DMS 273 (cell line): ENCODE results near the gene CKMT2.

Source experiments
- DNase-seq: peaks from one replicate; lab custom pipeline; 2025; ENCODE audit not compliant: unreplicated experiment; lab: John Stamatoyannopoulos, UW

The CKMT2 gene

DNA sequence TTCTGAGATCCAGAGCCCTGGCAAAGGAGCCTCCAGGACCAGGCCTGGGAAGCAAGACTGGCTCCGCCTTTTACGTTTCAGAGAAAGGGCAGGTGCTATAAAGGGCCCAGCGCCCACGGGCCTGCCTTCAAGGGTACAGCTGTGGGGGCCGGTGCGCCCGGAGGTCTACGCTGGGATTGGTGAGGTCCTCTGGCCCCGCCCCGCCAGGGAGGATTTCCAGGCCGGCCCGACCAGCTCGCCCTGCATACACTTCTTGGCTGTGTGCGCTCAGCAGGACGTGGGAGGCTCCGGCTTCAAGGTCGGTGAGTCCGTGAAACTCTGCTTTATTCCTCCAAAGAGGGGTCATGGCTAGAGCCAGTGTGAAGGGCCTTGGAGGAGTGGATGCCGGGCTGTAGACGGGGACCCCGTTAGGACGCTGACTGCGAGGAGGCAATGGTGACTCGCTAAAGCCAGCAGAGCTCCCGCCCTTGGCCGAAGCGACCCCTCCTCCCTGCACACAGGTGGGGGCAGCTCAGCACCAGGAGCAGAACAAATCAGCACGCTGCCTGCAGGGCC lies at the start of gene CKMT2:
CKMT2 (plus strand) TSS at position 243 of the 555 bp plus-strand sequence. CDS start 17,811 bp downstream, outside the sequence.
- no peak for DNase-seq

GRCh38 chr5:81183811-81184748 lies 49.0 kb upstream of the CKMT2 start:
- no peak for DNase-seq

DNA sequence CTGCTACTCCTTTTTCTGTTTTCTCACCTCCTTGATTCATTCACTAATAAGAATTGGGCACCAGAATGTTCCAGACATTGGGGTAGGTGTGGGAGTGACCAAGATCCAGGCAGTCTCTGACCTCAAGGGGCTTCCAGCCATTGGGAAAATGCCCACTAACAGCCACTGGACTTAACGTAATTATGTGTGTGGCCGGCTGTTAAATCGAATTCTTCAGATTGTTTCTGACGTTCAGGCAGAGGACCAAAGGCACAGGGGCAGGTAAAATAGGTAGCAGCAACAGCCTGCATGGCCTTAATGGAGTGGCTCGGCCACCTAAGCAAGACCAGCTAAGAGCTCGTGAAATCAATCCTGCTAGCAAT lies 48.4 kb upstream of the CKMT2 start:
- DNase-seq, result no peak

DNA sequence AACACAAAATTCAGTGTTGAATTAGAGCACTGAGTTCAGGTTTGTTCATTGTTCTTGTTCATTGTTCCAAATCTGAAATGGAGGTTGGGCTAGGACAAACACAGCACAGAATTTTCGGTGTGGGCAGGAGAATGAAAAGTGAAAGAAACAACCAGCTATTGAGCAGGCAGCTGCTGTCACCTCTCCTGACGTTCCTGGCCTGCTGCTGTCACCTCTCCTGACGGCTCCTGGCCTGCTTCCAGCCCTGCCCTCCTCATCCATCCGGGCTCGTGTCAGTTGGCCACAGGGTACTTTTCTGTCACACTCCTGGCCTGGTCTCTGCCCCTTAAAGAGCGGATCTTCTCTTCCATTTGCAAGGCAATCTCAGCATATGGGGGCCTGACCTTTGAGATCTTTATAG lies 45.2 kb upstream of the CKMT2 start:
- DNase-seq, result peak; percentile 9

DNA sequence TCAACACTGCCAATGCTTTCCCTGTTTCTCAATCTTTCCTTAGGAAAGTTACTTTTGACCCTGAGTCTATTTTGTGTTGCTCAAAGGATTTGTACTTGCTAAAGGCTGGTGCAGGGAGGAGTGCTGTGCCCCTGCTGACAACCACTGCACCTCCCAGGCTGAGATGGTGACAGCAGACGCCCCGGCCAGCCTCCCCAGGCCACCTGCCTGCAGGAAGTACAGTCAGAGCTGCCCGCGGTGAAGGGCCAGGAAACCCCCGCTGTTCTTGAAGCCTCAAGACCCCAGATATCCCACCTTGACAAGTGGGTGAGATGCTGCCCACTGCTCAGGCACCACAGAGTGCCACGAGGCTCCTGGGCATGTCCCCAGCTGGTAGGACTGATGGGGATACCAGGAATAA lies 44.2 kb upstream of the CKMT2 start:
- DNase-seq, result no peak

- DNase-seq, result no peak
Observed at GRCh38 chr5:81189875-81190498, 43.1 kb upstream of the CKMT2 start.

DNA sequence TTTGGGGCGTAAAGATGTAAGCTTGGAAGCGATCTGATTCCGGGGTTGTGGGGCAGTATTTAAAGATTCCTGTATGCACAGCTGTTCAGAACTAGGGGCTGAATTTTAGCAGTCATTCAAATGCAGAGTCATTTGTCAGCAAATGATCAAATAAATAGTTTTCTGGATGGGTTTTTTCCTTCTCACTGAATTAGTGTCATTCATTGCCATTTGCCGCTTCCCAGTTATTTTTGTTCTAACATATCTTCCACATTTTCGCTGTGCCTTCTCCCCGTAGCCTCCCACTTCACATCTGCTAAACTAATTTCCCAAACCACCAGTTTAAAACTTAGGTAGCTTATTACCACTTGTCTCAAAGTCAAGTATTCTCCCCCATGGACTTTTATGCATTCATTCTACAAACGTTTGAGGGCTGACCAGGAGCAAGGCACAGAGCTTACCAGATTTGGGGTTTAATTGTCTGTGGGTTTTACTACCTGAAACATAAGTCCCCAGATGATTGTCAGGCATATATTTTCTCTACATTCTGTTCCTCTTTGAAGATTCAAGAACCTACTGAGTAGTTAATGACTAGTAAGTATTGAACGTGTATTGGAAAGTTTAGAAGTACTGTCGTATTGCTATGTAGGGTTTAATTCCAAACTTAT lies 41.3 kb upstream of the CKMT2 start:
- no peak for DNase-seq

GRCh38 chr5:81192373-81192750 lies 40.8 kb upstream of the CKMT2 start:
- DNase-seq, result no peak

DNA sequence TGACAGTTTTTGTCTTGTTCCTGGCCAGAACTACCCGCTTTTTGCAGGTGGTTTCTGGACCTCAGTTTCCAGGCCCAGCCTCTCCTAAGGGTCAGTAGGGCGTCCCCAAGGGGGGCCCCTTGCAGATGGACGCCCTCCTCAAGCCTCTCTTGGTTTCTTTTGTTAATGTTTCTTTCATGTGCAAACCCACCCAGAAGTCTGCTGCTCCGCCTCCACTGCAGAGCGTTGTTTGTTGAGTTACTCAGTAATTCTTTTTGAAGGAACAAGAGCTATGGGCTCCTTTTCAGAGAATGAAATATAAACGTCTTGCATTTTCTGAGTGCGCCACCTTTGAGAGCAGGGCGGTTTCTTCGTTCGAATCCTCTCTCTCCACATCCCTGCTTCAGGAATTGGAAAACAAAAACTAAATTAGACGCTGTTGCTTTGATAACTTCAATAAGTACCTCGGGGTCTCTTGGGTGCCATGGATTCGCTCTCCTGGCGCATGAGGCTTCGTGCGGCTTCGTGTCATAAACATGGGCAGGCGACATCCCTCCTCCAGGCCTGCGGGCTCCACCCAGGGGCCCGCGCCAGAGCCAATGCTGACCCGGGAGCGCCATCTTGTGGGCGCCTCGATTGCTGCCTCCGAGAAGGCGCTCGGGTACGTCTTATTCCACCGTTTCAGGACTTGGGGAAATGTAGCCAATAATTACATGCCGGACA lies 38.3 kb upstream of the CKMT2 start:
- peak; percentile 92 for DNase-seq

GRCh38 chr5:81195335-81195929 lies 37.7 kb upstream of the CKMT2 start:
- DNase-seq, result no peak

DNA sequence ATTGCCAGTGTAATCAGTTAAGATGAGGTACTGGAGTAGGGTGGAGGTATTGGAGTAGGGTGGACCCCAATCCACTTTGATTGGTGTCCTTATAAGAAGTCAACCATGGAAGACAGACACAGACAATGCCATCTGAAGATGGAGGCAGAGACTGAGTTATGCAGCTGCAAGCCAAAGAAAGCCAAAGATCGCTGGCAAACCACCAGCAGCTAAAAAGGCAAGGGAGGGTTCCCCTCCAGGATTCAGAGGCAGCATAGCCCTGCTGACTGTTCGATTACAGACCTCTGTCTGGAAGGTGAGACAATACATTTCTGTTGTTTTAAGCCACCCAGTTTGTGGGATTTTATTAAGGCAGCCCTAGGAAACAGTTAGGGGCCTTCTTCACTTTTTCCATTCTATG lies 30.5 kb upstream of the CKMT2 start:
- DNase-seq, result no peak

DNA sequence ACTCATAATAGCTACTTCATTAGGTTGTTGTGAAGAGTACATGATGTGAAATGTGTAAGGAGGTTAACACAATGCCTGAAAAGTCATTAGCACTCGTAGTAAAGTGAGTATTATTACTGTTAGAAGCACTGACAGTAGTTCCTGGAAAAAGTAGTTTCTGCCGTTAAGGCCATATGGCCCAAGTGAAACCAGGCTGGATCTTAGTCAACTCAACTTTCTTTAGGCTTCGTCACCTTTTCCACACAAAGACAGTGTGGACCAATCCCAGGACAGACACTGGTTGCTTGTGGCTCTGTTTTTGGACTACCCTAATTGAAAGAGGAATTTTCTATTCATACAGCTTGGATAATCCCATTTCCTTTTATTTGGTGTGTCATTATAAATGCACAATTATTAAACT lies 29.4 kb upstream of the CKMT2 start:
- no peak for DNase-seq

DNA sequence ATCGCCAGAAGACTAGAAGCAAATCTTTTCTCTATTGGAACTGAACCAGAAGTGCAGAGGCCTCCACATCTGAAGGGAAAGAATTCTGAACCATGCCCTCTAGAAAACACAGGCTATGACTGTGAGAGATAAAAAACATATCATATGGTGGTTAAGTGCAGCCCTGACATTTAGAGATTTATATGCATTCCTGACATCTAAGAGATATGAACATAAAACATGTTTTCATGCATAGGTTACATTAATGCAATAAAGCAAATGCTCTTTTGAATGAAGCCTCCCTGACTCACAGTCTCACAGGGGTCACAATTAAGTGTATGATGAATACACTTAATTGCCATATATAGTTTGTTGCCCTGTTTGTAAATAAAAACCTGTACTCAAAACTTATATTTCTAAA lies 28.9 kb upstream of the CKMT2 start:
- no peak for DNase-seq

- DNase-seq, result no peak
Observed at GRCh38 chr5:81205058-81205457, 28.1 kb upstream of the CKMT2 start.

DNA sequence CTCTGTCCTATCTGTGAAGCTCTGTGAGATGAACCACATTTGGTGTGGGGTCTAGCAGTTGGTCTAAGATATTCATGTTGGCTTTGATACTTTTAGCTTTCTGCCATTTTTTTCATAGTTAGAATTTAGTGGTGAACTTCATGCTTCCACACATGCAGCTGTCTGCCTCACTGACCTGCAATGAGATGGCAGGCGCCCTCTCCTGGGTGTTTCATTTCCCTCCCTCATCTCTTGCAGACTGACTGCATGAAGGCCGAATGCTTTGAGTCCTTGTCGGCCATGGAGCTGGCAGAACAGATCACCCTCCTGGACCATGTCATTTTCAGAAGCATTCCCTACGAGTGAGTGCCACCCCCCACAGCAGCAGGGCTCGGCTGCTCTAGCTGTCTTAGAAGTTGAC lies 26.1 kb upstream of the CKMT2 start:
- peak; percentile 10 for DNase-seq

DNA sequence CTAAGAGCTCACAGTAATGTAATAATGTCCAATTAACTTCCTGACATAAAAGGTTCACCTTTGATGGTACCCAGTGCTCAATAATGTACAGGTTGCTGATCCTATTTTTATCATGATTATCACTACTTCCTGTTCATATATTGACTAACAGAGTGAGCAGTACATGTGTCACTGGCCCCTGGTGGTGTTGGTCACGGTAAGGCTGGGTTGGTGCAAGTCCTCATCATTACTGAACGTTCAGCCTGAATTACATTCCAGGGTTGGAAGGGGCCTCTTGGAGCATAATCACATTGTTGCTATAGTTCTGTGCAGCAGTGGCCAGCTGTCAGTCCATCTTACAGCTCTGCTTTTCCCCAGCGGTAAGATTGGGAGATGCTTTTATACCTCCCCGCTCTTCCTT lies 24.2 kb upstream of the CKMT2 start:
- DNase-seq, result no peak

DNA sequence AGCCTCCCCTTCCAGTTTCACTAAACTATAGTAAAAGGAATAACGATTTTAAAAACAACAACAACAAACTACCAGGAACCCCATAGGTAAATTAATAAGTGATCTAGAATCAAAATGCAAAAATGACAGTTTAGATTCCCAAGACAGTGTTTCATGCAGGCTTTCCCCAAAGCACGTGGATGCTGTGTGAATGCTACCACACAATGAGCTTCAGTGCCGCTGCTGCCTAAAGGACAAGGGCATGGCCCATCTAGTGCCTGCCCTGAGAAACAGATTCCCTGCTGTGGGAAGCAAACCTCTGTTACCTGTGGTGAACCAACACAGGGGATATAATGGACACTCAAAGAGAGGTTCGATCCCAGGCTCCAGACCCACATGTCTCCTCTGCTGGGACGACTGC lies 23.7 kb upstream of the CKMT2 start:
- DNase-seq, result no peak

- DNase-seq, result no peak
Observed at GRCh38 chr5:81209869-81210493, 23.1 kb upstream of the CKMT2 start.

DNA sequence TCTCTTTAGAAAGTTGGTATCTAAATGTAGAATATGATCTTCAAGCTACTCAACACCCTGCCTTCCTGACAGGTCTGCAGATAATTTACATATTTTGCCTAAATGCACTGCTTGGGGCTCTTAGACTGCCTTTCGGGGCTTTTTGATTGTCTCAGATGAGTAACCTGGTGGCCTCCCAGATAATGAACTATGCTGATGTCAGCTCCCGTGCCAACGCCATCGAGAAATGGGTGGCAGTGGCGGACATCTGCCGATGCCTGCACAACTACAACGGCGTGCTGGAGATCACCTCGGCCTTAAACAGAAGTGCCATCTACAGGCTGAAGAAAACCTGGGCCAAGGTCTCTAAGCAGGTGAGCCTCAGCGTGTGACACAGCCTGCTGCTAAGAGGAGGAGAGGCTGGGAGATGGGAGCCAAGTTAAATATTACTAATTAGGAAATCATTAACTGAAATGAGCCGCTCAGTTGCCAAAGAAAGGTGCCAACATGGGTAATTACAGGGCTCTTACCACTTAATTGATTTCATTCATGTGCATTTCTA lies 20.8 kb upstream of the CKMT2 start:
- no peak for DNase-seq

DNA sequence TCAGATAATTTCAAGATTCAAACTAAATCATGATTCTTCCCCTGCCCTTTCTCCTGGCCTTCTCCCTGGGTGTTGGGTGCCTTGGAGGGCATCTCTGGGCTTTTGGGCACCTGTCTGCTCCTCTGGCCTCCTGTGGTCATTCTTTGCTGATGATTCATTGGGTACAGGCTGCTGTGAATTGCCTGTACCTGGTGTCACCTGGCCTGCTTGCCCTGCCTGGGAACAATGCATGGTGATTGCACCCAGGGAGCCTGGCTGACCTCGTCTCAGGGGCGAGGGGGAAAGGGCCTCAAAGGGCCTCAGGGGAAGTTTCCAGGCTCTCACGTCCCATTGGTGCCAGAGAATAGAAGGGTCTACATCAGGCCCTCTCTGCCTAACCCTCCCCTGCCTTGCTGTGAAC lies 20.1 kb upstream of the CKMT2 start:
- no peak for DNase-seq
